CD14-positive monocyte (primary cell): ENCODE measurements around the gene MAFF. TPM values are rescaled to one million over a fixed set of nuclear protein-coding genes. Genes with fewer than 3 reads are reported as not detected.

Experiments
- DNase-seq, 3 donors: peaks; one replicate each; pipeline ENCODE4 v3.0.0-alpha.2; 2011 to 2022
- H2AFZ ChIP-seq: 2 replicates; pipeline ENCODE4 v1.6.0; 2012; ENCODE audit warnings: mild to moderate bottlenecking, low read depth, low read length, inconsistent platforms; ENCODE audit not compliant: insufficient read depth, poor library complexity, severe bottlenecking
- H3K27ac ChIP-seq, 2 donors: 1 replicate in 1 of 2; 2 replicates in 1 of 2; pipeline ENCODE4 v1.5.1; 2012 to 2013; ENCODE audit warnings: low read length in 2 of 2, control low read depth in 1 of 2, inconsistent platforms in 1 of 2, low read depth in 1 of 2, mild to moderate bottlenecking in 1 of 2
- H3K27me3 ChIP-seq, 2 donors: one replicate each; pipeline versions ENCODE4 v1.6.0 to v1.6.1; 2011 to 2013; ENCODE audit warnings: low read length in 2 of 2; ENCODE audit not compliant: control insufficient read depth in 2 of 2, insufficient read depth in 2 of 2
- H3K36me3 ChIP-seq, 2 donors: replicated peaks in 1 of 2; 1 replicate in 1 of 2; 2 replicates in 1 of 2; pipeline versions ENCODE4 v1.5.1 to v1.6.1; 2012 to 2013; ENCODE audit warnings: low read length in 2 of 2, control low read depth in 1 of 2, inconsistent platforms in 1 of 2, mild to moderate bottlenecking in 1 of 2; ENCODE audit not compliant: insufficient read depth in 2 of 2, control insufficient read depth in 1 of 2
- H3K4me1 ChIP-seq, 2 donors: 1 replicate in 1 of 2; 2 replicates in 1 of 2; pipeline versions ENCODE4 v1.5.1 to v1.6.1; 2012 to 2013; ENCODE audit warnings: low read length in 2 of 2, control low read depth in 1 of 2, inconsistent platforms in 1 of 2, mild to moderate bottlenecking in 1 of 2, moderate library complexity in 1 of 2; ENCODE audit not compliant: insufficient read depth in 2 of 2, control insufficient read depth in 1 of 2
- H3K4me2 ChIP-seq: replicated peaks from 2 replicates; pipeline ENCODE3; 2012; ENCODE audit warnings: low read length, moderate library complexity, mild to moderate bottlenecking; ENCODE audit not compliant: poor library complexity, severe bottlenecking; ENCODE audit errors: extremely low read depth
- H3K4me3 ChIP-seq, 3 experiments: fragments of 200-600 bp in 1 of 3; sonication (generic) in 1 of 3; replicated peaks in 1 of 3; 1 replicate in 2 of 3; 2 replicates in 1 of 3; pipeline ENCODE4 v1.5.1; 2011 to 2013; ENCODE audit warnings: low read length in 3 of 3, mild to moderate bottlenecking in 3 of 3, control low read depth in 2 of 3, low read depth in 2 of 3, inconsistent platforms in 1 of 3, moderate library complexity in 1 of 3
- H3K79me2 ChIP-seq: 2 replicates; pipeline ENCODE4 v1.6.0; 2012; ENCODE audit warnings: mild to moderate bottlenecking, control low read depth, inconsistent platforms, low read length, moderate library complexity; ENCODE audit not compliant: insufficient read depth
- H3K9ac ChIP-seq: 2 replicates; pipeline ENCODE4 v1.6.0; 2017; ENCODE audit warnings: low read length, mild to moderate bottlenecking; ENCODE audit not compliant: insufficient read depth, poor library complexity, severe bottlenecking
- H3K9me3 ChIP-seq, 2 donors: replicated peaks in 1 of 2; 1 replicate in 1 of 2; 2 replicates in 1 of 2; pipeline versions ENCODE4 v1.5.1 to v1.6.1; 2012 to 2013; ENCODE audit warnings: low read length in 2 of 2, control low read depth in 1 of 2; ENCODE audit not compliant: control insufficient read depth in 1 of 2, insufficient read depth in 1 of 2
- H4K20me1 ChIP-seq: 2 replicates; pipeline ENCODE4 v1.6.0; 2012; ENCODE audit warnings: mild to moderate bottlenecking, low read length, control low read depth, moderate library complexity; ENCODE audit not compliant: insufficient read depth
- H3K27ac Mint-ChIP-seq, 7 donors: one replicate each; pipeline ENCODE4 v1.8.0; 2020; ENCODE audit warnings: mild to moderate bottlenecking in 7 of 7, mixed read lengths in 7 of 7, moderate library complexity in 6 of 7, inconsistent platforms in 2 of 7
- H3K27me3 Mint-ChIP-seq, 3 donors: one replicate each; pipeline ENCODE4 v1.8.0; 2021 to 2022; ENCODE audit warnings: low read depth in 3 of 3, mild to moderate bottlenecking in 3 of 3, mixed read lengths in 3 of 3, moderate library complexity in 3 of 3, inconsistent platforms in 1 of 3
- H3K36me3 Mint-ChIP-seq, 2 donors: one replicate each; pipeline ENCODE4 v1.8.0; 2020; ENCODE audit warnings: mixed read lengths in 2 of 2, inconsistent platforms in 1 of 2, mild to moderate bottlenecking in 1 of 2
- H3K4me1 Mint-ChIP-seq: one replicate; pipeline ENCODE4 v1.8.0; 2020; ENCODE audit warnings: mild to moderate bottlenecking, mixed read lengths
- H3K4me3 Mint-ChIP-seq, 2 donors: one replicate each; pipeline ENCODE4 v1.8.0; 2020; ENCODE audit warnings: mild to moderate bottlenecking in 2 of 2, mixed read lengths in 2 of 2, moderate library complexity in 1 of 2
- H3K9me3 Mint-ChIP-seq, 7 donors: one replicate each; pipeline ENCODE4 v1.8.0; 2020 to 2022; ENCODE audit warnings: mixed read lengths in 7 of 7, mild to moderate bottlenecking in 6 of 7, moderate library complexity in 6 of 7, inconsistent platforms in 2 of 7
- CTCF ChIP-seq: fragments of 200-600 bp; IDR thresholded peaks from one replicate; pipeline ENCODE4 v1.8.0; 2022; ENCODE audit warnings: antibody characterized with exemption, mild to moderate bottlenecking
- WGBS: methylation state at CpG from one replicate; pipeline ENCODE4 v1.1.5; 2013; ENCODE audit warnings: missing lambda C conversion rate; ENCODE audit not compliant: insufficient coverage; 5-methylcytosine and 5-hydroxymethylcytosine counted together
- intact Hi-C, 2 donors: fragments of 100-400 bp; cut with micrococcal nuclease; formaldehyde crosslinking; loops; one replicate each; pipeline versions ENCODE4 v1.15.0 to v1.15.1; 2023
- polyA plus RNA-seq, 3 donors: library from polyadenylated mRNA; depleted of rRNA in 1 of 3; unstranded in 2 of 3; stranded (reverse) in 1 of 3; fragments of 300-500 nt in 2 of 3; fragments of >200 nt in 1 of 3; fragmentation: Illumina TruSeq in 2 of 3; gene quantifications; 1 replicate in 2 of 3; 2 replicates in 1 of 3; pipeline ENCODE4 v1.2.3, GENCODE V29; 2012 to 2021

Gene MAFF
- polyA plus RNA-seq, 3 donors: 1.5 to 67.3 (median 2.0) TPM

GRCh38 chr22:38251341-38251692 lies 49.5 kb downstream of the MAFF start:
- H3K9ac ChIP-seq: no peak overlapping the region
- H3K4me3 ChIP-seq: no peak overlapping the region
- peaks cover 11% of the 10 kb centered on the region for H3K4me1 Mint-ChIP-seq
- no peak overlapping the region for H3K4me3 Mint-ChIP-seq
- H2AFZ ChIP-seq: no peak overlapping the region
- no peak for DNase-seq
- peaks cover 5 to 13% (median 9%) of the 10 kb centered on the region in 7 donors for H3K9me3 Mint-ChIP-seq
- no peaks in the 10 kb centered on the region for H3K27me3 ChIP-seq
- H3K79me2 ChIP-seq: peaks cover 5% of the 10 kb centered on the region
- H3K9me3 ChIP-seq: peaks cover 5 to 13% of the 10 kb centered on the region in 2 donors
- H3K27ac Mint-ChIP-seq: no peak overlapping the region
- intact Hi-C loops: no loop called here
- 98% methylated on average over 6 of the region's 7 CpGs for WGBS
- peaks cover 41% of the 10 kb centered on the region for H4K20me1 ChIP-seq
- no peak for TF ChIP-seq CTCF
- peaks cover 0 to 6% of the 10 kb centered on the region in 2 donors for H3K4me1 ChIP-seq
- peaks cover 0 to 2% (median 1%) of the 10 kb centered on the region in 3 donors for H3K27me3 Mint-ChIP-seq
- peaks cover 13 to 30% of the 10 kb centered on the region in 2 donors for H3K36me3 ChIP-seq
- H3K4me2 ChIP-seq: no peak overlapping the region
- peaks cover 28 to 42% of the 10 kb centered on the region in 2 donors for H3K36me3 Mint-ChIP-seq
- H3K27ac ChIP-seq: no peak overlapping the region

GRCh38 chr22:38255697-38256096 lies 53.9 kb downstream of the MAFF start:
- no peak overlapping the region for H3K27ac ChIP-seq
- peaks cover 1 to 11% of the 10 kb centered on the region in 2 donors for H3K36me3 Mint-ChIP-seq
- TF ChIP-seq CTCF: no peak
- DNase-seq: no peak
- H3K27ac Mint-ChIP-seq: peak overlapping the region in 1 of 7 donors; percentile 11
- WGBS: 100% methylated on average over 1 of the region's 2 CpGs
- H3K4me2 ChIP-seq: no peak overlapping the region
- intact Hi-C loops: no loop called here
- peaks cover 43% of the 10 kb centered on the region for H3K4me1 Mint-ChIP-seq
- no peak overlapping the region for H3K9ac ChIP-seq
- H3K9me3 ChIP-seq: no peaks in the 10 kb centered on the region
- no peaks in the 10 kb centered on the region for H3K36me3 ChIP-seq
- H3K4me3 Mint-ChIP-seq: no peak overlapping the region
- H3K79me2 ChIP-seq: peaks cover 5% of the 10 kb centered on the region
- peaks cover 26 to 37% of the 10 kb centered on the region in 2 donors for H3K4me1 ChIP-seq
- no peak overlapping the region for H2AFZ ChIP-seq
- no peak overlapping the region for H3K4me3 ChIP-seq
- no peaks in the 10 kb centered on the region for H3K27me3 ChIP-seq
- H4K20me1 ChIP-seq: peaks cover 48% of the 10 kb centered on the region
- peaks cover 0 to 5% (median 2%) of the 10 kb centered on the region in 3 donors for H3K27me3 Mint-ChIP-seq
- peaks cover 0 to 2% (median 0%) of the 10 kb centered on the region in 7 donors for H3K9me3 Mint-ChIP-seq
